NAMALWA (cell line): ENCODE data around the gene NOP53.
"Not testable (repeated sequence)": the region's sequence is repeated elsewhere in the genome, so short reads cannot be mapped to it uniquely, and the experiment has no call there.

Experiments
- DNase-seq: peaks from one replicate; pipeline ENCODE4 v3.0.0-alpha.2; 2015; ENCODE audit warnings: low spot score

Gene NOP53

DNA sequence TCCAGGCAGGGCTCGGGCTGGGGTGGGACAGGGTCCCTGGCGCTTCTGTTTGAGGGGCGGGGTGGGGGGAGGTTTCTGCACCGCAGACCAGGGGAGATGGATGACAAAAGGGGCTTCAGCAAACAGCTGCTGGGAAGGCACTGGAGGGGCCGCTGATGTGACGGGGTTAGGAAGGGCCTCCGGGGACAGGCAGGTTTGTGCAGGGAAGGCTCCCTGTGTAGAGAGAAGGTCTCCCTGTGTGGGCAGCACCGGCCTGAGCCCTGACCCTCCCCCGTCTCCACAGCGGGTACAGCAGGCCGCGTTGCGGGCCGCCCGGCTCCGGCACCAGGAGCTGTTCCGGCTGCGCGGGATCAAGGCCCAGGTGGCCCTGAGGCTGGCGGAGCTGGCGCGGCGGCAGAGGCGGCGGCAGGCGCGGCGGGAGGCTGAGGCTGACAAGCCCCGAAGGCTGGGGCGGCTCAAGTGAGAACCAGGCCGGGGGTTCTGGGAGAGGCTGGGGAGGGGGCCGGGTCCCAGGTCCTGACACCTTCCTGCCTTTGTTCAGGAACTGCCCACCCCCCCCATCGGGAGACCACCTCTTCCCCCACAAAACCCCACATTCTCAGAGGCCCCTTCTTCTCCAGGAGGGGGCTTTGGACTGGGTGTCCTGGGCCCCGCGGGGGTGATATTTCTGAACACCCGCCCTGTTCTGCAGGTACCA, 9.9 kb downstream of the NOP53 start:
- DNase-seq, result no peak

GRCh38 chr19:47755762-47756626, 10.6 kb downstream of the NOP53 start:
- DNase-seq, result no peak

- DNase-seq, result no peak
Observed at GRCh38 chr19:47756627-47756929, 11.2 kb downstream of the NOP53 start.

DNA sequence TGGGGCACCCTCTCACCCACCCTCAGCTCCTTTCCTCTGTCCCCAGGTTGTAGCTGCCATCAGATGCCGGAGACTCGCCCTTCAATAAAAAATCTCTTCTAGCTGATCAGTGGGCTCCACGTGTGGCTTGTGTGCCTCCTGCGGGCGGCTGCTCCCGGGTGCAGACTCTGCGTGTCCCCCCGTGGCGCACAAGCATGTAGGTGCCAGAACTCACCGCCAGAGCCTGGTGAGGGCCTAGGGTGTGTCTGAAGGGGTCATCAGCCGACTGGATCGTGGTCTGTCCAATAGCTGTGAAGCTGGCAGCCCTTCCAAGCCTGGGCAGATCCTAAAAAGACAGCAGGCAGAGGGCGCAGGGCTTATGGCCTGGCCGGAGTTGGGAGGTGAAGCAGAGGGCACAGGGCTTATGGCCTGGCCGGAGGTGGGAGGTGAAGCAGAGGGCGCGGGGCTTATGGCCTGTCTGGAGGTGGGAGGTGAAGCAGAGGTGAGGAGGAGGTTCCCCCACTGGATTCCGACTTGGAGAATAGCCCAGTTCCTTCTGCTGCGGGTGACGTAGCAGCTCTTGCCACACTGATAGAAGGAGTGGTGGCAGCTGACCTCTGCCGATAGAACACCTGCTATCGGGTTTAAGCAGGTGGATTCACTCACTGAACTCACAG, 11.7 kb downstream of the NOP53 start:
- no peak for DNase-seq

DNA sequence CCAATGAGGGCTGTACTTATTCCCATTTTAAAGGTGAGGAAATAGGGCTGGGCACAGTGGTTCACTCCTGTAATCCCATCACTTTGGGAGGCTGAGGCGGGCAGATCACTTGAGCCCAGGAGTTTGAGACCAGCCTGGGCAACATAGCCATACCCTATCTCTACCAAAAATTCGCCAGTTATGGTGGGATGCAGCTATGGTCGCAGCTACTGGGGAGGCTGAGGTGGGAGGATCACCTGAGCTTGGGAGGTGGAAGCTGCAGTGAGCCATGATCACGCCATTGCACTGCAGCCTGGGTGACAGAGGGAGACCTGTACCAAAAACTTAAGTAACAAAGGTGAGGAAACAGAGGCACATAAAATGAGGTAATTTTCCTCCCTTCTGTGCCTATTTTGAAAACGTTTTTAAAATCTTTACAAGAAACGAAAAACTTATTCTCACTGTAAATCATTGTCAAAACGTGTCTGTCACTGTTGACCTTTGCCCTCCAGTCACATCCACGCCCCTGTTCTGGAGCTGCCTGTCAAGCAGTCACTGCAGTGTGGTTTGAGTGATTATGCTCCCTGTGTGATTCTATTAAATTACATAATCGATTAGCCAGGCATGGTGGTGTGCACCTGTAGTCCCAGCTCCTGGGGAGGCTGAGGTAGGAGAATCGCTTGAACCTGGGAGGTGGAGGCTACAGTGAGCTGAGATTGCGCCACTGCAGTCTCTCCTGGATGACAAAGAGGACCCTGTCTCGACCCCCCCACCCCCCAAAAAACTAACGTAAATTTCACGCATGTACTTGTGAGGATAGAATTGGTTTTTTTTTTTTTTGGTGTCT, 12.5 kb downstream of the NOP53 start:
- DNase-seq, result no peak

- DNase-seq, result no peak
Observed at GRCh38 chr19:47758443-47758804, 13.1 kb downstream of the NOP53 start.

DNA sequence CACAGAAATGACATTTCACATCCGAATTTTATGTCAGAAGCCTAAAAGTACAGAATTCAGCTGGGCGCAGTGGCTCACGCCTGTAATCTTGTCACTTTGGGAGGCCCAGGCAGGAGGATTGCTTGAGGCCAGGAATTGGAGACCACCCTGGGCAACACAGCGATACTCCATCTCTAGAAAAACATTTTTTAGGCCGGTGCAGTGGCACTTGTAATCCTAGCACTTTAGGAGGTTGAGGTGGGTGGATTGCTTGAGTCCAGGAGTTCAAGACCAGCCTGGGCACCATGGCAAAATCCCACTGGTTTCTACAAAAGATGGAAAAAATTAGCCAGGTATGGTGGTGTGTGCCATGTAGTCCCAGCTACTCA, 15.3 kb downstream of the NOP53 start:
- no peak for DNase-seq

DNA sequence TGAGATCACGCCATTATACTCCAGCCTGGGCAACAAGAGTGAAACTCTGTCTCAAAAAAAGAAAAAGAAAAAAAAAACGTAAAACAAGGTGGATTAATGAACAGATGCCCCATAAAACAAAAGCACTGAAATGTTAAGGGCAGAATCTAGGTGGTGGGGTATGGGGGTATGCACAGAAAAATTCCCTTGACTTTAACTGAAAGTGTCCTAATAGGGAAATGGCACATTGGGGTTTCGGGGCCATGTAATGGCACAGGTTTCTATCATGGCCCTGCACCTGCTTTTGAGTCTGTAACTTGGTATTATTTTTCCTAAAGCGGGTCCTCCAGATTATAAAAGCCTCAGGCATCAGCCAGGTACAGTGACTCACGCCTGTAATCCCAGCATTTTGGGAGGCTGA, 16.2 kb downstream of the NOP53 start:
- no peak for DNase-seq

DNA sequence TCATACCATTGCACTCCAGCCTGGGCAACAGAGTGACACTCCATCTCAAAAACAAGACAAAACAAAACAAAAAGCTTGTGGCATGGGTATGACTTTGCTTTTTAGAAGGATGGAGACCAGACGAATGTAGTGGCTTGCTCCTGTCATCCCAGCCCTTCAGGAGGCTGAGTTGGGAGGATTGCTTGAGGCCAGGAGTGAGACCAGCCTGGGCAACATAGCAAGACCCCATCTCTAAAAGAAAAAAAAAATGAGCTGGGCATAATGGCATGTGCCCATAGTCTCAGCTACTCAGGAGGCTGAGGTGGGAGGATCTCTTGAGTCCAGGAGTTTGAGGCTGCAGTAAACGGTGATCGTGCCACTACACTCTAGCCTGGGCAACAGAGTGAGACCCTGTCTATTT, 16.8 kb downstream of the NOP53 start:
- no peak for DNase-seq

GRCh38 chr19:47762615-47763308, 17.4 kb downstream of the NOP53 start:
- no peak for DNase-seq

GRCh38 chr19:47764705-47765104, 19.4 kb downstream of the NOP53 start:
- DNase-seq, result not testable (repeated sequence)

DNA sequence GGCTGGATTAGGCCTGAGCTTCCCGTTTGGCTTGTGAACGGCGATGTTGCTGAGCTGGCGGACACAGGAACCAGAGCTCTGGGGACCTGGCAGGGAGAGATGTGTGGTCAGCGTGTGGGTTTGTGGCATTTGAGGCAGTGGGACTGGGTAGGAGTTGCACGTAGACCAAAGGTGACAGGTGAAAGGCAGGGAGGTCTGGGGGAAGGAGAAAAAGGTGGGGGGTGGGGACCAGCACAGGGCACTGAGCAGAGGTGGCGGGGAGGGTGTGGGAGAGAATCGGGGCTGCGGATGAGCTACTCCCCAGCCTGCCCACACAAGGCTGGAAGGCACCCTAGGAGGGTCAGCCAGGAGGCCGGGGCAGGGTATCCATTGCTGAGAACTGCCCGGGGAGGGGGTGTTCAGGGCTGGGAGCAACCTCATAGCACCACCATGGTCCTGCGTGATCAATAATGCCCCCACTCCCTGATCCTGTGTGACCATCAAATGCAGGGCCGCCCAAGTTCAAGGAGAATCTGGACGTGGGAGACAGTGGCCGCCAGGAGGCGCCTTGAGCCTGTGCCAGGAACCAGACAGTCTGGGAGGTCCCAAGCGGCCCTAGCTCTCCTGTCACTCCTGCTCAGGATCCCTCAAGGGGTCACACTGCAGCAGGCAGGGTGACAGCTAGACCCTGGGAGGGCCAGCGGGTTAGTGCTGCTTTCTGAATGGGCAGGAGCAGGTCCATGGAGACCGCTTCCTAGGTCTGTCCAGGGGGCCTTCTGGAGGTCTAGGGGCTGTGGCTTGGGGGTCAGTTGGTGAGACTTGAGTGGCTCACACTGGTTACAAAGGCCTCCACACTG, 20.4 kb downstream of the NOP53 start:
- DNase-seq, result peak; percentile 70

DNA sequence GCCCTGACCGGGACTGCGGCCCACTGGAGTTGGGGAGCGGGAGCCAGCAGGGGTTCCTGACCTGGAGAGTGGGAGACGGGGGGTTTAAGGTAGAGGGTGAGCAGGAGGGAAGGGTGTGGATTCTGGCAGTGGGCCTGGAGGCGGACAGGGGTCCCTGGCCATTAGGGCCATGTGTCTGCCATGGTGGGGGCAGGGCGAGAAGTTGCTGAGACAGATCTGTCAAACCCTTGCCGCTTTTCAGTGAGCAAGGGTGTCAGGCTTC, 20.9 kb downstream of the NOP53 start:
- DNase-seq, result no peak

DNA sequence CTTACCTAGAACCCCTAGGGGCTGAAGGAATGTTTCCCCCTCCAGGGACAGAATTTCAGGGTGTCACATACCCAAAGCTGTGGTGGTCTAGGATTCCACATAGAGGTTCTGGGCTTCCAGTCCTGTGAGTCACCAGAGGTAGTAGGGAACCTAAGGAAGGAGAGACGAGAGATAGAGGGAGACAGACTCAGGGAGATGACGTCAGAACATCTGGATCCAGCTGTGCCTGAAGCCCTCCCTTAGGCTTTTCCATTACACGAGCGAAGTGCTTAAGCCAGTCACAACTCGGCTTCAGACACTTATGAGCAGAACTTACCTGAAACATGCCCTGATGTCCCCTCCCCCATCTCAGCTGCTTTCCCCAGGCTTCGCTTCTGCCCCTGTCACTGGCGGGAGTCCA, 21.3 kb downstream of the NOP53 start:
- no peak for DNase-seq

- DNase-seq, result no peak
Observed at GRCh38 chr19:47767349-47767748, 22.0 kb downstream of the NOP53 start.

DNA sequence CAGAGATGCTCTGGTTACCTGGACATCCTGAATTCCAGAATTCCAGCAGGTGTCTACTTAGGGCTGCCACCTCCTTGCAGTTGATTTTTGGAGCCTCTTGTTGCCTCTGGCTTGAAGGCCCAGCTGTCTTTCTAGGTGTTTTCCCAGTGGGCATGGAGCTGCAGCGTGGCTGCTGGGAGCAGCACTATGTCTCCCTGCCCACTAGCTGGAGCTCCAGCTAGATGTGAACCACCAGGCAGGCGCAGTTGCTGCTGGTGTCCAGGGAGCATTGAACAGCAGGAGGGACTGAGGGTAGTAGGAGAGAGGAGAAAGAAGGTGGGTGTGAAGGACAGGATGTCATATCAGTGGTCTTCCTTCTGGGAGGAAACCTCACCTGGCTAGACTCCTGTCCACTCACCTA, 23.3 kb downstream of the NOP53 start:
- no peak for DNase-seq

DNA sequence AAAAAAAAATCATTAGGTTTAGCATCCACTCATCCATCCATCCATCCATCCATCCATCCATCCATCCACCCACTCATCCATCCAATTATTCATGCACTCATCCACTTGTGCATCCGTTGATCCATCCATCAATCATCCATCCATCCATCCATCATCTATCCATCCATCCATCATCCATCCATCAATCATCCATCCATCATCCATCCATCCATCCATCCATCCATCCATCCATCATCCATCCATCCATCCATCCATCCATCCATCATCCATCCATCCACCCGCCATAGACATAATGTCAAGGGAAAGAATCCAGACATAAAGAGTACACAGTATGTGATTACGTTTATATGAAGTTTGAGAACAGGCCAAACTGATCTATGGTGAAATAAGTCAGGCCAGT, 24.2 kb downstream of the NOP53 start:
- DNase-seq, result no peak

DNA sequence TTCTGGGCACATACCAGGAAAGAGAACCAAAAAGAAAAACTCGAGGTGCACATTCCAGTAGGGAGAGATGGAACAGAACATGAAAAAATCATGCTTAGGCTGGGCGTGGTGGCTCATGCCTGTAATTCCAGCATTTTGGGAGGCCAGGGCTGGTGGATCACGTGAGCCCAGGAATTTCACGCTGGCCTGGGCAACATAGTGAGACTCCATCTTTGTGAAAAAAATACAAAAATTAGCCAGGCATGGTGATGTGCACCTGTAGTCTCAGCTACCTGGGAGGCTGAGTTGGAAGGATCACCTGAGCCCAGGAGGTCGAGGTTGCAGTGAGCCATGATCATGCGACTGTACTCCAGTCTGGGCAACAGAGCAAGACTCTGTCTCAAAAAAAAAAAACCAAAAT, 25.9 kb downstream of the NOP53 start:
- not testable (repeated sequence) for DNase-seq

DNA sequence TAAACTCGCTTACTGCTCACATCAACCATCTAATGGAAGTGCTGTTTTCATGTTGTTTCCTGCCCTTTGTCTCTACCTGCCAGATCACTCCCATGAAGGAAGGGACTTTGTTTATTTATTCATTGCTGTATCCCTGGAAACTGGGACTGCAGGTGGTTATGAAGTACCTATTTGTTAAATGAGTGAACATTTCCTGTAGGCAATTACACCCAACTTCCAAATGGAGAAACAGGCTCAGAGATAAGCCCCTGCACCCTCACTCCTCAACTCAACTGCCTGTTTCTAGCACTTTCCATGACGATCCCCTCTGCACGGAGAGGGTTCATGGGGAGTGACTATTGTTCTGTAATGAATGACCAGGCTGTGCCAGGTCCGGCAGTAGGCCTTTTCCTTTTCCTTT, 31.2 kb downstream of the NOP53 start:
- no peak for DNase-seq

DNA sequence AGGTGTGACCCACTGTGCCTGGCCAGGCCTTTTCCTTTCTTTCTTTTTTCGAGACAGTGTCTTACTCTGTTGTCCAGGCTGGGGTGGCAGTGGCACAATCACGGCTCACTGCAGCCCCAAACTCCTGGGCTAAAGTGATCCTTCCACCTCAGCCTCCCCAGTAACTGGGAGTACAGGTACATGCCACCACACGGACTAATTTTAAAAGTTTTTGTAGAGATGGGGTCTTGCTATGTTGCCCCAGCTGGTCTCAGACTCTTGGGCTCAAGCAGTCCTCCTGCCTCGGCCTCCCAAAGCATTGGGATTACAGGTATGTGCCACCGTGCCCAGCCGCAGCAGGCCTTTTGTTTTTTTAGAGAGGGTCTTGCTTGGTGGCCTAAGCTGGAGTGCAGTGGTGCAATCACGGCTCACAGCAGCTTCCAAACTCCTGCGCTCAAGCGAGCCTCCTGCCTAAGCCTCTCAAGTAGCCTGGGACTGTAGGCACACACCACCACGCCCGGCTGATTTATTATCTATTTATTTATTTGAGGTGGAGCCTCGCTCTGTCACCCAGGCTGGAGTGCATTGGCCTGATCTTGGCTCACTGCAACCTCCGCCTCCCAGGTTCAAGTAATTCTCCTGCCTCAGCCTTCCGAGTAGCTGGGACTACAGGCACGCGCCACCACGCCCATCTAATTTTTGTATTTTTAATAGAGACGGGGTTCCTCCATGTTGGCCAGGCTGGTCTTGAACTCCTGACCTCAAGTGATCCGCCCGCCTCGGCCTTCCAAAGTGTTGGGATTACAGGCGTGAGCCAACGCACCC, 32.1 kb downstream of the NOP53 start:
- DNase-seq, result not testable (repeated sequence)
